HG03060 (cell line): ENCODE measurements around the gene PTPRU.
"Not testable (repeated sequence)": the region's sequence is repeated elsewhere in the genome, so short reads cannot be mapped to it uniquely, and the experiment has no call there.

Experiments used
- ATAC-seq: cut with Tn5 transposase; IDR thresholded peaks from one replicate; pipeline ENCODE4 v1.9.1; 2021; ENCODE audit warnings: low read depth, moderate number of reproducible peaks; ENCODE audit not compliant: unreplicated experiment

The PTPRU gene

GRCh38 chr1:29284286-29284960 is 48.1 kb downstream of the PTPRU start:
- no peak for ATAC-seq

GRCh38 chr1:29284961-29285560 is 48.7 kb downstream of the PTPRU start:
- no peak for ATAC-seq

GRCh38 chr1:29285771-29286170 is 49.4 kb downstream of the PTPRU start:
- no peak for ATAC-seq

- ATAC-seq, result no peak
These were observed 50.0 kb downstream of the PTPRU start for GRCh38 chr1:29286194-29286767.

GRCh38 chr1:29289493-29289892 is 53.2 kb downstream of the PTPRU start:
- ATAC-seq, result no peak

GRCh38 chr1:29290414-29290985 is 54.2 kb downstream of the PTPRU start:
- no peak for ATAC-seq

- no peak for ATAC-seq
These were observed 55.4 kb downstream of the PTPRU start for GRCh38 chr1:29291756-29292155.

GRCh38 chr1:29292344-29292743 is 56.0 kb downstream of the PTPRU start:
- ATAC-seq, result no peak

GRCh38 chr1:29297450-29297849 is 61.1 kb downstream of the PTPRU start:
- ATAC-seq, result no peak

GRCh38 chr1:29298246-29298645 is 61.9 kb downstream of the PTPRU start:
- no peak for ATAC-seq

GRCh38 chr1:29299446-29299845 is 63.1 kb downstream of the PTPRU start:
- no peak for ATAC-seq

GRCh38 chr1:29301732-29302131 is 65.4 kb downstream of the PTPRU start:
- not testable (repeated sequence) for ATAC-seq

- ATAC-seq, result no peak
These were observed 67.1 kb downstream of the PTPRU start for GRCh38 chr1:29303201-29304024.

- ATAC-seq, result no peak
These were observed 67.8 kb downstream of the PTPRU start for GRCh38 chr1:29304025-29304684.

GRCh38 chr1:29305943-29306342 is 69.6 kb downstream of the PTPRU start:
- no peak for ATAC-seq

- no peak for ATAC-seq
These were observed 70.3 kb downstream of the PTPRU start for GRCh38 chr1:29306471-29307140.

GRCh38 chr1:29309075-29309474 is 72.8 kb downstream of the PTPRU start:
- no peak for ATAC-seq

- no peak for ATAC-seq
These were observed 73.3 kb downstream of the PTPRU start for GRCh38 chr1:29309621-29310020.

GRCh38 chr1:29310616-29311180 is 74.4 kb downstream of the PTPRU start:
- no peak for ATAC-seq
